ACC112 (cell line): ENCODE results near the gene NR1D2.
"Not testable (repeated sequence)": the region's sequence is repeated elsewhere in the genome, so short reads cannot be mapped to it uniquely, and the experiment has no call there.

ENCODE experiments used
- H2AFZ ChIP-seq: fragments of 200-600 bp; sonication (generic); one replicate; pipeline ENCODE4 v1.6.0; 2017; ENCODE audit warnings: antibody characterized with exemption, low read length; ENCODE audit not compliant: unreplicated experiment
- H3K27ac ChIP-seq: fragments of 200-600 bp; sonication (generic); 2 replicates; pipeline ENCODE4 v1.5.1; 2014; ENCODE audit warnings: low read depth, mild to moderate bottlenecking, antibody characterized with exemption, low read length, moderate library complexity
- H3K27me3 ChIP-seq: fragments of 200-600 bp; sonication (generic); 2 replicates; pipeline ENCODE4 v1.6.1; 2014; ENCODE audit warnings: mild to moderate bottlenecking, antibody characterized with exemption, low read length, moderate library complexity, mixed read lengths; ENCODE audit not compliant: insufficient read depth
- H3K36me3 ChIP-seq: fragments of 200-600 bp; sonication (generic); 2 replicates; pipeline ENCODE4 v1.6.1; 2016; ENCODE audit warnings: mild to moderate bottlenecking, antibody characterized with exemption, low read length, moderate library complexity, mixed read lengths; ENCODE audit not compliant: insufficient read depth
- H3K4me1 ChIP-seq: fragments of 200-600 bp; sonication (generic); one replicate; pipeline ENCODE4 v1.6.1; 2016; ENCODE audit warnings: low read length, mixed read lengths; ENCODE audit not compliant: insufficient read depth, unreplicated experiment, control insufficient read depth
- H3K4me3 ChIP-seq: fragments of 200-600 bp; sonication (generic); 2 replicates; pipeline ENCODE4 v1.5.1; 2014; ENCODE audit warnings: mild to moderate bottlenecking, low read depth, low read length
- H3K79me2 ChIP-seq: fragments of 200-600 bp; sonication (generic); one replicate; pipeline ENCODE4 v1.6.0; 2016; ENCODE audit warnings: low read length; ENCODE audit not compliant: control insufficient read depth, unreplicated experiment, insufficient read depth

NR1D2 gene

DNA sequence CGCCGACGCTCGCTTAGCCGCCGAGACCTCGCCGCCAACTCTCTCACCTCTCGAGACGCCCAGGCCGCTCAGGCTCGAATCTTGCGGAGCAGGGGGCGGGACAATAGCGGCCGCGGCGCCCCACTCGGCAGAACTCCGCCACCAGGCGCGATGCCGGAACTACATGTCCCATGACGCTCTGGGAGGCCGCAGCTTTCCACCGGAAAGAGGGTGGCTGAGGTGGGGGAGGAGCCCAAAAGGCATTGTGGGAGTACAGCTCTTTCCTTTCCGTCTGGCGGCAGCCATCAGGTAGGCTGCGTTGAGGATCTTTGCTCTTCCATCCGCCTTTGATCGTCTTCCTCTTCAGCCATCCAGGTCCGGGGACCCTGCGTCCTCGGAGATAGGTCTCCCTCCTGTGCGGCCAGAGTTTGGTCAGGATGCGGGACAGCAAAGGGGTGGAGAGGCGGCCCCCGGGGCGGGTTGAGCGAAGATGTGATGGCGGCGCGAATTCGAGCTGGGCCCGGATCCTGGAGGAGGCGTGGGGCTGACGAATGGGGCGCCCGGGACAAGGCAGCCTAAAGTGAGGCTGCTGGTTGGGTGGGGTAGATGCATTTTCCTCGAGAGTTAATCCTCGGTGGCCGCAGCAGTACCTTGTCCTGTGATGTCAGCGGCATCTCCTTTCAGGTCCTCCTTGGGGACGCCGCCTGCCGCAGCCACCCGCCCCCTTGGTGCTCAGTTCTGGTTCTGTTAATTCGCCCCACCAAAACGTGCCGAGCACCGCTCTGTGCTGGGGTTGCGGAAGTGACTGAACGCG lies 28.0 kb upstream of the NR1D2 start, which contains the start of the genes NKIRAS1 and RPL15:
TSS of gene NKIRAS1 (minus strand) at position 105 of the 793 bp plus-strand sequence. CDS start 6,086 bp downstream, outside the sequence.
TSS of gene RPL15 (plus strand) at position 247 of the 793 bp plus-strand sequence. CDS start 728 bp downstream, outside the sequence.
- Histone ChIP-seq H3K4me1 (peaks cover 31% of the 10 kb centered on the region), H2AFZ (peak within 1 kb of the TSS; percentile 85), H3K27me3 (no peaks in the 10 kb centered on the region), H3K36me3 (peaks cover 29% of the 10 kb centered on the region), H3K79me2 (peaks cover 52% of the 10 kb centered on the region), H3K4me3 (peak within 1 kb of the TSS; percentile 90), H3K27ac (peak within 1 kb of the TSS; percentile 76)

DNA sequence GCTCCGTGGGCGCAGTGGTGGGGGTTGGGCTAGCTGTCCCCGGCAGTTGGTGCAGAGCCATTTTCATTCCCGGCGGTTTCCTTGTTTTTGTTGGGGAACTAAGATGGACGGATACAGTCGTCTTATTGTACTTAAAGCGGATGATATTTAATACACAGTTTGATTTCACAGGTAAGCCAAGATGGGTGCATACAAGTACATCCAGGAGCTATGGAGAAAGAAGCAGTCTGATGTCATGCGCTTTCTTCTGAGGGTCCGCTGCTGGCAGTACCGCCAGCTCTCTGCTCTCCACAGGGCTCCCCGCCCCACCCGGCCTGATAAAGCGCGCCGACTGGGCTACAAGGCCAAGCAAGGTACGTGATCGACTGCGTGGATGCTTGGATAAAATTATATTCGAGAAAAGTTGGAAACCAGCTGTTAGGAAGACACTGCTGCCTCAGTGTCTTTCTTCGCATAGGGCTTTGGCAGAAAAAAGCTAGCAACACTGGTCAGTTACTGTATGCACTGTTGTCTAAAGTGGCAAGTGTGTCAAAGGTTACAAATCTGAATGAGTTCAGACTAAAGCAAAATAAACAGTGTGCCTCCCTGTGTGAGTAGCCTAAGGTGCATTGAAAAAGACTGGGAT lies 27.3 kb upstream of the NR1D2 start:
- not testable (repeated sequence) for H3K27me3 ChIP-seq, H2AFZ ChIP-seq
- H3K79me2 ChIP-seq: peaks cover 52% of the 10 kb centered on the region
- peak overlapping the region; percentile 76 for H3K27ac ChIP-seq
- H3K4me1 ChIP-seq: peaks cover 31% of the 10 kb centered on the region
- H3K36me3 ChIP-seq: peaks cover 29% of the 10 kb centered on the region
- peak overlapping the region; percentile 90 for H3K4me3 ChIP-seq

DNA sequence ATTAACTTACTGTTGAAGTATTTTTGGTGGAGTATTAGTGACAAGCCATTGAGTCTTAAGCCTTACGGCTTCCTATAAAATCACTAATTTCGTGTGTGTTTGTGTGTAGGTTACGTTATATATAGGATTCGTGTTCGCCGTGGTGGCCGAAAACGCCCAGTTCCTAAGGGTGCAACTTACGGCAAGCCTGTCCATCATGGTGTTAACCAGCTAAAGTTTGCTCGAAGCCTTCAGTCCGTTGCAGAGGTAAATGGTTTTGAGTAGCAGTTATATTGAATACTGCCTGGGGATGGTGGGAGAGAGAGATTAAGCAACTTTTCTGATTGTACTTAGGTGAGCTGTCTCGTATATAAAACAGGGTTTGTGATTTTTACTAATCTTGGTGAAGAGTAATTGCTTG lies 26.8 kb upstream of the NR1D2 start:
- H3K27ac ChIP-seq: peak overlapping the region; percentile 76; the same call in 1 of the 2 replicates
- H3K27me3 ChIP-seq, H2AFZ ChIP-seq: not testable (repeated sequence)
- peaks cover 29% of the 10 kb centered on the region for H3K36me3 ChIP-seq
- peak overlapping the region; percentile 90 for H3K4me3 ChIP-seq
- peaks cover 52% of the 10 kb centered on the region for H3K79me2 ChIP-seq
- H3K4me1 ChIP-seq: peaks cover 31% of the 10 kb centered on the region

DNA sequence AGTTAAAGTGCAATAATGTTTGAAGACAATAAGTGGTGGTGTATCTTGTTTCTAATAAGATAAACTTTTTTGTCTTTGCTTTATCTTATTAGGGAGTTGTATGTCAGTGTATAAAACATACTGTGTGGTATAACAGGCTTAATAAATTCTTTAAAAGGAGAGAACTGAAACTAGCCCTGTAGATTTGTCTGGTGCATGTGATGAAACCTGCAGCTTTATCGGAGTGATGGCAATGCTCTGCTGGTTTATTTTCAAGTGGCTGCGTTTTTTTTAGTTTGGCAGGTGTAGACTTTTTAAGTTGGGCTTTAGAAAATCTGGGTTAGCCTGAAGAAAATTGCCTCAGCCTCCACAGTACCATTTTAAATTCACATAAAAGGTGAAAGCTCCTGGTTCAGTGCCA lies 25.5 kb upstream of the NR1D2 start:
- no peak overlapping the region for H2AFZ ChIP-seq
- H3K4me3 ChIP-seq: peak overlapping the region; percentile 28
- H3K27me3 ChIP-seq: no peaks in the 10 kb centered on the region
- peaks cover 29% of the 10 kb centered on the region for H3K36me3 ChIP-seq
- no peak overlapping the region for H3K27ac ChIP-seq
- peaks cover 27% of the 10 kb centered on the region for H3K4me1 ChIP-seq
- peaks cover 46% of the 10 kb centered on the region for H3K79me2 ChIP-seq

DNA sequence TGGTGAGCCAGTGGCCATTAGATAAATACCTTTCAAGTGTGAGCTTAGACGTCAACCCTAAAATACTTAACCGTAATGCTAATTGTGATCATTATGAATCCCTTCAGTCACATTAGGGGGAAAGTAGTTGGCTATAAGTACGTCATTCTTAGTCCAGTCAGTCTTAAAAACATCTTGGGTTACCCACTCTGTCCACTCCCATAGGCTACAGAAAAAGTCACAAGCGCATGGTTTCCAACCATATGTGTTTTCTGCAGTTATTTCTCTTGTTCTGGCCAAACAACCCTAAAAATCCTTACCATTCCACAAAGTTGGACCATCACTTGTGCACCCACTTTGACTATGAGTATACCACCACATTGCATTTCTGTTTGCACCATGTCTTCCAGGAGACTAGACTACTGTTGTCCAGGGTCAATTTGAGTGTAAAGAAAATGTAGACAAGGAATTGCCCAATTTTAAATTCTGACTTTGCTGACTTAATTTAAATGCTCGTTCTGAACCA lies 24.9 kb upstream of the NR1D2 start:
- Histone ChIP-seq H3K4me1 (peaks cover 22% of the 10 kb centered on the region), H3K27ac (no peak overlapping the region), H3K79me2 (peaks cover 40% of the 10 kb centered on the region), H2AFZ (no peak overlapping the region), H3K27me3 (no peaks in the 10 kb centered on the region), H3K36me3 (peaks cover 29% of the 10 kb centered on the region), H3K4me3 (peak overlapping the region; percentile 28)

DNA sequence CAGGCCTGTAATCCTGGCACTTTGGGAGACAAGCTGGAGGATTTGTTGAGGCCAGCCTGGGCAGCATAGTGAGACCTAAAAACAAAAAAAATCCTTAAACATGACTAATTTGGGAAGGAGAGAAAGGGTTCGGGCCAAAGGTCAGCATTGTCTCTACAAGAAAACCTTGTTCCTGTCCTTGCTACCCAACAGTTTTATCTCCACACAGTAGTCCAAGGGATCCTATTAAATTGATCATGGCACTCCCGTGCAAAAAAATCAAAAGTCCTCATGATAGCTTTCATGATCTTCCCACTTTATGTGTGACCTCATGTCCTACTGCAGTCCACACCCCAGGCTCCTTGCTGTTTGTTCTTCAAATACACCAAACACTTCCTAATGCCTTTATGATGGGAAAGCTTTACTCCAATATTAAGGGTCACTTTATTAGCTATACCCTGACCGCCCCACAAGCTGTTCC lies 24.0 kb upstream of the NR1D2 start:
- Histone ChIP-seq H3K36me3 (peaks cover 29% of the 10 kb centered on the region), H3K27ac (no peak overlapping the region), H3K4me3 (no peak overlapping the region), H2AFZ (no peak overlapping the region), H3K4me1 (peaks cover 16% of the 10 kb centered on the region), H3K27me3 (no peaks in the 10 kb centered on the region), H3K79me2 (peaks cover 31% of the 10 kb centered on the region)

DNA sequence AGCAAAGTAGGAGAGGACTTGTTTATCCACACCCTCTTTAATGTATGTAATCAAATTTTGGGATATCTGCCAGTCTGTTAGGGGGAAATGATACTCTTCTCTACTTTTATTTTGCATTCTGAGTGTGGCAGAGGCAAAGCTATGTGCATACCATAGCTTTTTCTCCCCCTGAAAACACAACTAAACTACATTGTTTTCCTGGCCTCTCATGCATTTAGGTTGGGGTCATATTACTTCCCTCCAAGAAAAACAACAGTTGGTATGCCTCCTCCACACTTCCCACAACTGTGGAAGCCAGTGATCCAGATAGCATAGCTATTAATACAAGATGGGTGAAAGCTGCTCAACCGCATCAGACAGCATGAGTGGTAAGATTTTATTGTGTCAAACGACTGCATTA lies 21.3 kb upstream of the NR1D2 start:
- peaks cover 16% of the 10 kb centered on the region for H3K4me1 ChIP-seq
- H2AFZ ChIP-seq: no peak overlapping the region
- peaks cover 7% of the 10 kb centered on the region for H3K79me2 ChIP-seq
- H3K27me3 ChIP-seq: no peaks in the 10 kb centered on the region
- H3K36me3 ChIP-seq: peaks cover 15% of the 10 kb centered on the region
- no peak overlapping the region for H3K4me3 ChIP-seq
- H3K27ac ChIP-seq: no peak overlapping the region

DNA sequence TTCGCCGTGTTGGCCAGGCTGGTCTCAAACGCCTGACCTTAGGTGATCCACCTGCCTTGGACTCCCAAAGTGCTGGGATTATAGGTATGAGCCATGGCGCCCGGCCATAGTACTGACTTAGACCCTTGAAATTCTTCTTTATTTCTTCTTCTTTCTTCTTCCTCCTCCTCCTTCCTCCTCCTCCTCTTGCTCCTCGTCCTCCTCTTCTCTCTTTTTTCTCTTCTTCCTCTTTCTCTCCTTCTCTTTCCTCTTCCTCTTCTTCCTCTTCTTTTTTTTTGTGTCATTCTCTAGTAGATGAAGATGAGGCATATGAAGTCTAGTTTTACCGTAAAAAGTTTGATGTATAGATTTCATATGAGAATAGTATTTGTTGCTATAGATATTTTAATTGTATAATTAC lies 18.8 kb upstream of the NR1D2 start:
- no peaks in the 10 kb centered on the region for H3K36me3 ChIP-seq
- no peaks in the 10 kb centered on the region for H3K27me3 ChIP-seq
- no peak overlapping the region for H2AFZ ChIP-seq
- H3K4me1 ChIP-seq: peaks cover 7% of the 10 kb centered on the region
- no peak overlapping the region for H3K4me3 ChIP-seq
- H3K79me2 ChIP-seq: no peaks in the 10 kb centered on the region
- H3K27ac ChIP-seq: no peak overlapping the region

DNA sequence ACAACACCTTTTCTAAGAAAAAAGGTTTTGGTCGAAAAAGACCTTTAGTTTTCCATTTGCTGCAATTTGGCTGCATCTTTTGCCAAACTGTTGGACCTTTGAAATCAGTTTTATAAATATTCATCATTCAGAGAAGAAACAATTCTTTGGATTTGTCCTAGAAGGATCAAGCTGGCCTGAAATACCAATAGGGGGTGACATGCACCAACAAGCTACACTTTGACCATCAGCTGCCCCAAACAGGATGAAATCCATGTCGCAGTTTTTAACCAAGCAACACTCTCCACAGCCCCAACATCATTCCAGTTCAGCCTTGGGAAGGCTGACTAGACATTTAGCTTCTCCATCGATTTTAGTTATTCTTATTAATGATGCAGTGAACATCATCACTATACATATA lies 18.4 kb upstream of the NR1D2 start:
- Histone ChIP-seq H3K4me3 (no peak overlapping the region), H2AFZ (no peak overlapping the region), H3K36me3 (no peaks in the 10 kb centered on the region), H3K27ac (no peak overlapping the region), H3K27me3 (no peaks in the 10 kb centered on the region), H3K79me2 (no peaks in the 10 kb centered on the region), H3K4me1 (peaks cover 7% of the 10 kb centered on the region)

DNA sequence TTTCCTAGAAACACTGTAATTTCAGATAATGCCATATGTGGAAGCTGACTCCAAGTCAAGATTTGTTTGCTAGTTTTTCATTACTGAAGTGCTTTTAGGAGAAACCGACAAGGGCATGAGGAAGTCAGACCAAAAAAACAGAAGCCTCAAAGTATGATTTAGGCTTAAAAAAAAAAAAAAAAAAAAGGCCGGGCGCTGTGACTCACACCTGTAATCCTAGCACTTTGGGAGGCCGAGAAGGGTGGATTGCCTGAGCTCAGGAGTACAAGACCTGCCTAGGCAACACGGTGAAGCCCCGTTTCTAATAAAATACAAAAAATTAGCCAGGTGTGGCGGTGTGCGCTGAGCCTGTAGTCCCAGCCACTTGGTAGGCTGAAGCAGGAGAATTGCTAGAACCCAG lies 16.6 kb upstream of the NR1D2 start:
- H3K27ac ChIP-seq: no peak overlapping the region
- H2AFZ ChIP-seq: no peak overlapping the region
- no peak overlapping the region for H3K4me3 ChIP-seq
- H3K27me3 ChIP-seq: no peaks in the 10 kb centered on the region
- H3K4me1 ChIP-seq: peaks cover 7% of the 10 kb centered on the region
- H3K36me3 ChIP-seq: no peaks in the 10 kb centered on the region
- no peaks in the 10 kb centered on the region for H3K79me2 ChIP-seq
